Gastrocnemius medialis (tissue), 4 donors: ENCODE data around the gene CDK14. TPM values are rescaled to one million over a fixed set of nuclear protein-coding genes. Genes with fewer than 3 reads are reported as not detected.

Source experiments
- ATAC-seq, 2 donors: fragments of 150-250 bp; one replicate each; pipeline ENCODE4 v1.9.1; 2016
- DNase-seq, 2 donors: peaks; one replicate each; pipeline ENCODE4 v3.0.0-alpha.2; 2019
- H3K27ac ChIP-seq, 4 donors: fragments of 200-600 bp; sonication (generic); 1 replicate in 1 of 4; 2 replicates in 3 of 4; pipeline ENCODE4 v1.5.1; 2016 to 2018; ENCODE audit warnings: mild to moderate bottlenecking in 2 of 4, moderate library complexity in 1 of 4
- H3K27me3 ChIP-seq, 3 donors: fragments of 200-600 bp; sonication (generic) in 2 of 3; 1 replicate in 1 of 3; 2 replicates in 2 of 3; pipeline versions ENCODE4 v1.5.1 to v1.6.0; 2016 to 2019; ENCODE audit warnings: mild to moderate bottlenecking in 1 of 3, moderate library complexity in 1 of 3
- H3K36me3 ChIP-seq, 2 donors: fragments of 200-600 bp; sonication (generic) in 1 of 2; one replicate each; pipeline ENCODE4 v1.5.1; 2017 to 2018
- H3K4me1 ChIP-seq, 2 donors: fragments of 200-600 bp; sonication (generic) in 1 of 2; one replicate each; pipeline ENCODE4 v1.5.1; 2016 to 2017; ENCODE audit warnings: mild to moderate bottlenecking in 2 of 2
- H3K4me3 ChIP-seq, 4 donors: fragments of 200-600 bp; sonication (generic) in 3 of 4; 1 replicate in 1 of 4; 2 replicates in 3 of 4; pipeline ENCODE4 v1.5.1; 2016 to 2019; ENCODE audit warnings: mild to moderate bottlenecking in 2 of 4
- H3K9me3 ChIP-seq, 3 donors: fragments of 200-600 bp; sonication (generic) in 2 of 3; 1 replicate in 1 of 3; 2 replicates in 2 of 3; pipeline ENCODE4 v1.5.1; 2016 to 2019
- CTCF ChIP-seq, 5 experiments: fragments of 450-650 bp in 3 of 5; fragments of 200-600 bp in 2 of 5; sonication (generic) in 2 of 5; IDR thresholded peaks in 4 of 5; conservative IDR thresholded peaks in 1 of 5; 1 replicate in 4 of 5; 2 replicates in 1 of 5; pipeline ENCODE4 v1.5.1; 2016 to 2019; ENCODE audit warnings: antibody characterized with exemption in 5 of 5, mild to moderate bottlenecking in 3 of 5, moderate library complexity in 3 of 5
- POLR2A ChIP-seq, 2 donors: fragments of 450-650 bp; IDR thresholded peaks; one replicate each; pipeline ENCODE4 v1.6.1; 2017; ENCODE audit warnings: antibody characterized with exemption in 2 of 2, mild to moderate bottlenecking in 2 of 2, moderate library complexity in 2 of 2
- in situ Hi-C, 4 donors: fragments of 200-750 bp; cut with MboI; loops; one replicate each; pipeline versions ENCODE4 v1.15.0 to v1.8.0; 2017; ENCODE audit warnings: low sequenced_read_pairs in 4 of 4
- intact Hi-C: fragments of 100-400 bp; cut with DNase I; formaldehyde crosslinking; loops from one replicate; pipeline ENCODE4 v1.15.1; 2023; ENCODE audit warnings: low total_unique reads
- total RNA-seq, 4 donors: library from RNA; depleted of rRNA; stranded (reverse); fragments of >200 nt; gene quantifications; one replicate each; pipeline versions ENCODE4 v1.1.0 to v1.2.3, GENCODE V29; 2016

Gene CDK14
- total RNA-seq, 4 donors from 2014 or later, result 3.9 to 8.6 (median 7.3) TPM

GRCh38 chr7:90892213-90892612 is 296.1 kb downstream of the CDK14 start:
- ATAC-seq, result no peak

GRCh38 chr7:90894122-90894521 is 298.0 kb downstream of the CDK14 start:
- Histone ChIP-seq H3K4me1 (peaks cover 0 to 16% of the 10 kb centered on the region in 2 donors), H3K27ac (no peak overlapping the region), H3K27me3 (no peaks in the 10 kb centered on the region), H3K9me3 (no peaks in the 10 kb centered on the region), H3K36me3 (no peaks in the 10 kb centered on the region), H3K4me3 (no peak overlapping the region)
- no peak for DNase-seq
- TF ChIP-seq POLR2A (IDR thresholded peaks at IDR 0.05) (no peak), CTCF (IDR thresholded peaks at IDR 0.05 in 4 of 5, conservative IDR thresholded peaks at IDR 0.05 in 1 of 5) (no peak)
- intact Hi-C loops (no loop called here), in situ Hi-C loops (no loop called here)
- no peak for ATAC-seq

More at GRCh38 chr7:90892213-90892612, 296.1 kb downstream of the CDK14 start:
- Histone ChIP-seq H3K27me3 (no peaks in the 10 kb centered on the region), H3K36me3 (no peaks in the 10 kb centered on the region), H3K4me1 (peaks cover 0 to 10% of the 10 kb centered on the region in 2 donors), H3K9me3 (no peaks in the 10 kb centered on the region), H3K27ac (no peak overlapping the region), H3K4me3 (no peak overlapping the region)
- DNase-seq, result no peak
- TF ChIP-seq POLR2A (IDR thresholded peaks at IDR 0.05) (no peak), CTCF (IDR thresholded peaks at IDR 0.05 in 4 of 5, conservative IDR thresholded peaks at IDR 0.05 in 1 of 5) (no peak)
- intact Hi-C loops, result no loop called here
- in situ Hi-C loops, result no loop called here

- in situ Hi-C loops, result no loop called here
- Histone ChIP-seq H3K9me3 (no peaks in the 10 kb centered on the region), H3K27ac (no peak overlapping the region), H3K4me1 (peaks cover 0 to 6% of the 10 kb centered on the region in 2 donors), H3K4me3 (no peak overlapping the region), H3K27me3 (no peaks in the 10 kb centered on the region), H3K36me3 (no peaks in the 10 kb centered on the region)
- ATAC-seq (no peak), DNase-seq (no peak)
- no peak for TF ChIP-seq CTCF (IDR thresholded peaks at IDR 0.05 in 4 of 5, conservative IDR thresholded peaks at IDR 0.05 in 1 of 5)
- no peak for TF ChIP-seq POLR2A (IDR thresholded peaks at IDR 0.05)
- intact Hi-C loops, result no loop called here
Observed at GRCh38 chr7:90896458-90896857, 300.3 kb downstream of the CDK14 start.

DNA sequence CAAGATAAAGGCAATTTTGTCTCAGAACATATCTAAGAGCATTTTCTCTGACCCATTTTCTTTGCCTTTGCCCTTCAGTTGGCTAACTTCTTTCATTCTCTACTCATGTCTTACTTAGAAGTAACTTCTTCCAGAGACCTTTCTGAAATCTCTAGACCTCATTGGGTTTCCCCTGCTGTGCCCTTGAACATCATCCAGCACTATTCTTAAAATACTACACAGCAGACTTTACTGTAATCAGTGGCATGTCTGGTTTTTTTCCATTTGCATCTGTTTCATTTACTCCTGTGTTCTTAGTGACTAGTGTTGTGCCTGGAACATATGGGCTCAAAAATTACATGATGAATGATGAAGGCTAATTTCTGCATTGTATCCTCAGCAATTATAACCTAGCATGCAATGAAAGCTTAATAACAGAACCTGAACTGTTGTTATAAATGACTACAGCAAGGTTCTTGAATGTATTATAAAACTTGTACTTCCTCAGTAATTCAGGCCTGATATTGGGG is 301.9 kb downstream of the CDK14 start:
- intact Hi-C loops, result no loop called here
- Histone ChIP-seq H3K9me3 (no peaks in the 10 kb centered on the region), H3K36me3 (no peaks in the 10 kb centered on the region), H3K4me1 (peaks cover 0 to 6% of the 10 kb centered on the region in 2 donors), H3K4me3 (no peak overlapping the region), H3K27me3 (no peaks in the 10 kb centered on the region), H3K27ac (no peak overlapping the region)
- no peak for DNase-seq
- no peak for ATAC-seq
- TF ChIP-seq POLR2A (IDR thresholded peaks at IDR 0.05) (no peak), CTCF (IDR thresholded peaks at IDR 0.05 in 4 of 5, conservative IDR thresholded peaks at IDR 0.05 in 1 of 5) (no peak)
- in situ Hi-C loops, result no loop called here
